GM12878 (cell line): ENCODE measurements around the gene PCSK5.

Experiments used
- ESRRA ChIP-seq: IDR thresholded peaks from 2 replicates; pipeline ENCODE4 v1.6.1; 2012; ENCODE audit warnings: mild to moderate bottlenecking, low read length, improper control_type of control experiment
- FOXM1 ChIP-seq: IDR thresholded peaks from 2 replicates; pipeline ENCODE4 v1.6.1; 2012; ENCODE audit warnings: low read depth, mild to moderate bottlenecking, inconsistent platforms, low read length, moderate library complexity
- HDAC6 ChIP-seq: fragments of 200-600 bp; sonication (generic); IDR thresholded peaks from one replicate; pipeline ENCODE4 v1.8.0; 2017; ENCODE audit warnings: antibody characterized with exemption; ENCODE audit not compliant: unreplicated experiment
- JUND ChIP-seq: IDR thresholded peaks from 2 replicates; pipeline ENCODE4 v1.6.1; 2012; ENCODE audit warnings: low read depth, mild to moderate bottlenecking, low read length, improper control_type of control experiment, moderate library complexity
- MTA3 ChIP-seq: IDR thresholded peaks from 2 replicates; pipeline ENCODE4 v1.6.1; 2012; ENCODE audit warnings: low read length, inconsistent platforms, borderline replicate concordance
- NR2C1 ChIP-seq: fragments of 450-650 bp; IDR thresholded peaks from 2 replicates; pipeline ENCODE4 v1.6.1; 2017; ENCODE audit warnings: antibody characterized with exemption, mild to moderate bottlenecking, moderate library complexity
- PML ChIP-seq: IDR thresholded peaks from 2 replicates; pipeline ENCODE4 v1.6.1; 2012; ENCODE audit warnings: low read length, inconsistent platforms
- POLR2AphosphoS5 ChIP-seq: IDR thresholded peaks from 2 replicates; pipeline ENCODE4 v1.6.1; 2011; ENCODE audit warnings: mild to moderate bottlenecking, low read length, inconsistent platforms
- RFX5 ChIP-seq: IDR thresholded peaks from 2 replicates; pipeline ENCODE4 v1.6.1; 2011; ENCODE audit warnings: low read depth, low read length, improper control_type of control experiment
- TF ChIP-seq, protein P1 (sequence below): fragments of 450-650 bp; IDR thresholded peaks from 2 replicates; pipeline ENCODE4 v1.6.1; 2017; ENCODE audit warnings: mild to moderate bottlenecking, low read depth, inconsistent platforms; ENCODE audit not compliant: poor library complexity, severe bottlenecking
- TF ChIP-seq, protein P2 (sequence below): IDR thresholded peaks from 2 replicates; pipeline ENCODE4 v1.6.1; 2011; ENCODE audit warnings: low read depth, low read length, improper control_type of control experiment, borderline replicate concordance
- TF ChIP-seq, protein P3 (sequence below), 3 experiments: IDR thresholded peaks in 2 of 3; conservative IDR thresholded peaks in 1 of 3; 2 replicates each; pipeline ENCODE4 v1.5.1; 2011; ENCODE audit warnings: low read depth in 3 of 3, low read length in 3 of 3, mild to moderate bottlenecking in 3 of 3, control low read depth in 2 of 3, moderate library complexity in 2 of 3, inconsistent platforms in 1 of 3, mixed read lengths in 1 of 3; ENCODE audit not compliant: control insufficient read depth in 2 of 3, insufficient read depth in 1 of 3; ENCODE audit errors: extremely low read depth in 1 of 3

DNA sequence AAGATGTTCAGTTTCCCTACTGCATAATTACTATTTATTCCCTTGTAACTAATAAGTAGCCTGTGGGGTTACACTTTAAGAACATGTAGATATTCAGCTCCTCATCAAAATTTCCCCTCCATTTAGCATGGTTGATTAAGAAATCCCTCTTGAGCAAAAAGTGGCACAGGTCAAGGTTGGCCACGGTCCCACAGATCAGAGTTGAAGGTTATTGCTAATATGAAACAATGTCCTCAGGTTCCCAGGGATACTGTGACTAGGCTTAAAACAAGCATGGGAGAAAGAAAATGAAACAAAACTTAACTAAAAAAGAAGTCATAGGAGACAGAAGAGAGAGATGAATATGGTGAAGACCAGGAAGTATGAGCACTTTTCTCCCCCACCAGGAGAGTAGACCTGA lies 439.6 kb downstream of the PCSK5 start:
- TF ChIP-seq FOXM1 (no peak), HDAC6 (no peak), ESRRA (no peak), RFX5 (no peak), NR2C1 (no peak), MTA3 (no peak), JUND (no peak), POLR2AphosphoS5 (no peak), PML (no peak)
- TF ChIP-seq, protein P1, sequence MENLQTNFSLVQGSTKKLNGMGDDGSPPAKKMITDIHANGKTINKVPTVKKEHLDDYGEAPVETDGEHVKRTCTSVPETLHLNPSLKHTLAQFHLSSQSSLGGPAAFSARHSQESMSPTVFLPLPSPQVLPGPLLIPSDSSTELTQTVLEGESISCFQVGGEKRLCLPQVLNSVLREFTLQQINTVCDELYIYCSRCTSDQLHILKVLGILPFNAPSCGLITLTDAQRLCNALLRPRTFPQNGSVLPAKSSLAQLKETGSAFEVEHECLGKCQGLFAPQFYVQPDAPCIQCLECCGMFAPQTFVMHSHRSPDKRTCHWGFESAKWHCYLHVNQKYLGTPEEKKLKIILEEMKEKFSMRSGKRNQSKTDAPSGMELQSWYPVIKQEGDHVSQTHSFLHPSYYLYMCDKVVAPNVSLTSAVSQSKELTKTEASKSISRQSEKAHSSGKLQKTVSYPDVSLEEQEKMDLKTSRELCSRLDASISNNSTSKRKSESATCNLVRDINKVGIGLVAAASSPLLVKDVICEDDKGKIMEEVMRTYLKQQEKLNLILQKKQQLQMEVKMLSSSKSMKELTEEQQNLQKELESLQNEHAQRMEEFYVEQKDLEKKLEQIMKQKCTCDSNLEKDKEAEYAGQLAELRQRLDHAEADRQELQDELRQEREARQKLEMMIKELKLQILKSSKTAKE = no peak
- TF ChIP-seq, protein P2, sequence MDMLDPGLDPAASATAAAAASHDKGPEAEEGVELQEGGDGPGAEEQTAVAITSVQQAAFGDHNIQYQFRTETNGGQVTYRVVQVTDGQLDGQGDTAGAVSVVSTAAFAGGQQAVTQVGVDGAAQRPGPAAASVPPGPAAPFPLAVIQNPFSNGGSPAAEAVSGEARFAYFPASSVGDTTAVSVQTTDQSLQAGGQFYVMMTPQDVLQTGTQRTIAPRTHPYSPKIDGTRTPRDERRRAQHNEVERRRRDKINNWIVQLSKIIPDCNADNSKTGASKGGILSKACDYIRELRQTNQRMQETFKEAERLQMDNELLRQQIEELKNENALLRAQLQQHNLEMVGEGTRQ = no peak
- TF ChIP-seq, protein P3, sequence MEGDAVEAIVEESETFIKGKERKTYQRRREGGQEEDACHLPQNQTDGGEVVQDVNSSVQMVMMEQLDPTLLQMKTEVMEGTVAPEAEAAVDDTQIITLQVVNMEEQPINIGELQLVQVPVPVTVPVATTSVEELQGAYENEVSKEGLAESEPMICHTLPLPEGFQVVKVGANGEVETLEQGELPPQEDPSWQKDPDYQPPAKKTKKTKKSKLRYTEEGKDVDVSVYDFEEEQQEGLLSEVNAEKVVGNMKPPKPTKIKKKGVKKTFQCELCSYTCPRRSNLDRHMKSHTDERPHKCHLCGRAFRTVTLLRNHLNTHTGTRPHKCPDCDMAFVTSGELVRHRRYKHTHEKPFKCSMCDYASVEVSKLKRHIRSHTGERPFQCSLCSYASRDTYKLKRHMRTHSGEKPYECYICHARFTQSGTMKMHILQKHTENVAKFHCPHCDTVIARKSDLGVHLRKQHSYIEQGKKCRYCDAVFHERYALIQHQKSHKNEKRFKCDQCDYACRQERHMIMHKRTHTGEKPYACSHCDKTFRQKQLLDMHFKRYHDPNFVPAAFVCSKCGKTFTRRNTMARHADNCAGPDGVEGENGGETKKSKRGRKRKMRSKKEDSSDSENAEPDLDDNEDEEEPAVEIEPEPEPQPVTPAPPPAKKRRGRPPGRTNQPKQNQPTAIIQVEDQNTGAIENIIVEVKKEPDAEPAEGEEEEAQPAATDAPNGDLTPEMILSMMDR (IDR thresholded peaks at IDR 0.05 in 2 of 3, conservative IDR thresholded peaks at IDR 0.05 in 1 of 3; ENCODE audit: control insufficient read depth in 2 of 3, extremely low read depth in 1 of 3, insufficient read depth in 1 of 3, low read depth in 3 of 3, low read length in 3 of 3) = no peak
